GM12875 (cell line): ENCODE data around the gene UBA1.

Experiments used
- H3K4me3 ChIP-seq: one replicate; pipeline ENCODE4 v1.5.1; 2011; ENCODE audit warnings: low read depth, low read length, control low read depth
- TF ChIP-seq, protein P1 (sequence below): IDR thresholded peaks from 2 replicates; pipeline ENCODE4 v1.5.1; 2011; ENCODE audit warnings: low read depth, mild to moderate bottlenecking, control low read depth, inconsistent platforms, low read length, moderate library complexity, borderline replicate concordance; ENCODE audit not compliant: insufficient read depth

The UBA1 gene

DNA sequence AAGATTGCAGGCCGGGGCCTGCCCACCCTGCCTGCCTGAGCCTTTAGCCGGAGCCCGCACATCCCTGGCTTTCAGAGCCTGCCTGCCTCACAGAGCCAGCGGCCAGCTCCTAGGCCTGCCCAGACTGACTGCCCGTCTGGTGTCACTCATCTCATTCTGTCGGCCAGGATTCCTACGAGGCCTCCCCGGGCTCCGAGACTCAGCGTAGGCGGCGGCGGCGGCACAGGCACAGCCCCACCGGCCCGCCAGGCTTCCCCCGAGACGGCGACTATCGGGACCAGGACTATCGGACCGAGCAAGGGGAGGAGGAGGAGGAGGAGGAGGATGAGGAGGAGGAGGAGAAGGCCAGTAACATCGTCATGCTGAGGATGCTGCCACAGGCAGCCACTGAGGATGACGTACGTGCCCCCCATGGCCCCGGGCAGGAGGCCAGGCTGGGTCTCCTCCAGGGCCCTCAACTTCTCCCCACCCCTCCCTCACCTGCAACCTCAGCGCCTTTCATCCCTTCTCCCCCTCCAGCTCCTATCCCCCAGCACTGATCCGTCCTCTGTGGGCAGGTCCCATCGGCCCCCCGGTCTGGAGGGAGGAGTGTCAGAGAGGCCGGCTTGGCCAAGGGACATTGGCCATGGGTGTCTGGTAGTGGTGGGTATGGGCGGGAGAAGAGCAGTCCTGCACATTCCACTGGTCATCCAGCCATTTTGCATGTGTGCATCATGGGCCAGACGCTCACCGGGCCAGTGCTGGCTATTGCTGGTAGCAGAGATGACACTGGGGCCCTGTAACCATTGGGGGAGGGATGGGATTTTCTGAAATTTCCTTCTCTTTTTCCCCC is 22.6 kb upstream of the UBA1 start:
- TF ChIP-seq, protein P1, sequence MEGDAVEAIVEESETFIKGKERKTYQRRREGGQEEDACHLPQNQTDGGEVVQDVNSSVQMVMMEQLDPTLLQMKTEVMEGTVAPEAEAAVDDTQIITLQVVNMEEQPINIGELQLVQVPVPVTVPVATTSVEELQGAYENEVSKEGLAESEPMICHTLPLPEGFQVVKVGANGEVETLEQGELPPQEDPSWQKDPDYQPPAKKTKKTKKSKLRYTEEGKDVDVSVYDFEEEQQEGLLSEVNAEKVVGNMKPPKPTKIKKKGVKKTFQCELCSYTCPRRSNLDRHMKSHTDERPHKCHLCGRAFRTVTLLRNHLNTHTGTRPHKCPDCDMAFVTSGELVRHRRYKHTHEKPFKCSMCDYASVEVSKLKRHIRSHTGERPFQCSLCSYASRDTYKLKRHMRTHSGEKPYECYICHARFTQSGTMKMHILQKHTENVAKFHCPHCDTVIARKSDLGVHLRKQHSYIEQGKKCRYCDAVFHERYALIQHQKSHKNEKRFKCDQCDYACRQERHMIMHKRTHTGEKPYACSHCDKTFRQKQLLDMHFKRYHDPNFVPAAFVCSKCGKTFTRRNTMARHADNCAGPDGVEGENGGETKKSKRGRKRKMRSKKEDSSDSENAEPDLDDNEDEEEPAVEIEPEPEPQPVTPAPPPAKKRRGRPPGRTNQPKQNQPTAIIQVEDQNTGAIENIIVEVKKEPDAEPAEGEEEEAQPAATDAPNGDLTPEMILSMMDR, result no peak
- no peak overlapping the region for H3K4me3 ChIP-seq

DNA sequence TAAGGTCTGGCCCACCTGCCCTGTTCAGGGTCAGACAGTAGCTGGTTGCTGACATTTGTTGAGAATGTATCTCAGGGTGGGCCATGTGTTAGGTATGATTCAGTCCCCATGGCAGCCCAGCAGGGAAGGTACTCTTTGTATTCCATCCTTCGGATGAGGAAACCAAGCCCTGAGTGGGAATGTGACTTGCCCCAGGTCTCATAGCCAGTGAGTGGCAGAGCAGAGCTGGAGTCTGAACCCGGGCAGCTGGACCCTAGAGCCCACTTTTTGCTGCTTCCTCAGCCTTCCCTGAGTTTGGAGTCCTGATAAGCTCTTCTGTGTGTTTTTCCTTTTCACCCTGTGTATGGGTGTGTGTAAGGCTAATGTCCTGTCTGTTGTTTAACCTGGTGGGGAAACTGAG is 21.6 kb upstream of the UBA1 start:
- TF ChIP-seq, protein P1, result no peak
- no peak overlapping the region for H3K4me3 ChIP-seq

DNA sequence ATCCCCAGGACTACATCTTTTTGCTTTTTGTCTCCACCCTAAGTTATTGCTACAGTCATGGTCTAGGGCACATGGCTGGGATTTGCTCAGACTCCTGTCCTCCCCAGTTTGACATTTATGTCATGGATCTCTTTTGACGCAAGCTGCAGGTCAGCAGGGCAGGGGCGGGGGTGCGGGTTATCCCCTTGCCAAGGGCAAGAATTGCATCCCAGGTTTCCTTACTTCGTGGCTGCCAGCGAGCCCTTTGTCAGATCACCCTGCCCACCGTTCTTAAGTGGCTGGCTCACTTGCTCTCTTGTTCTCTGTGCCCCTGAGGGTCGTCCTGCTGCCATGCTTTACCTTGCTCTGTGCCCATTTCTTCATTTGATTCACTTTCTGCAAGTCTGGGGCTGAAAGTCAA is 21.1 kb upstream of the UBA1 start:
- H3K4me3 ChIP-seq, result no peak overlapping the region
- TF ChIP-seq, protein P1, result no peak

DNA sequence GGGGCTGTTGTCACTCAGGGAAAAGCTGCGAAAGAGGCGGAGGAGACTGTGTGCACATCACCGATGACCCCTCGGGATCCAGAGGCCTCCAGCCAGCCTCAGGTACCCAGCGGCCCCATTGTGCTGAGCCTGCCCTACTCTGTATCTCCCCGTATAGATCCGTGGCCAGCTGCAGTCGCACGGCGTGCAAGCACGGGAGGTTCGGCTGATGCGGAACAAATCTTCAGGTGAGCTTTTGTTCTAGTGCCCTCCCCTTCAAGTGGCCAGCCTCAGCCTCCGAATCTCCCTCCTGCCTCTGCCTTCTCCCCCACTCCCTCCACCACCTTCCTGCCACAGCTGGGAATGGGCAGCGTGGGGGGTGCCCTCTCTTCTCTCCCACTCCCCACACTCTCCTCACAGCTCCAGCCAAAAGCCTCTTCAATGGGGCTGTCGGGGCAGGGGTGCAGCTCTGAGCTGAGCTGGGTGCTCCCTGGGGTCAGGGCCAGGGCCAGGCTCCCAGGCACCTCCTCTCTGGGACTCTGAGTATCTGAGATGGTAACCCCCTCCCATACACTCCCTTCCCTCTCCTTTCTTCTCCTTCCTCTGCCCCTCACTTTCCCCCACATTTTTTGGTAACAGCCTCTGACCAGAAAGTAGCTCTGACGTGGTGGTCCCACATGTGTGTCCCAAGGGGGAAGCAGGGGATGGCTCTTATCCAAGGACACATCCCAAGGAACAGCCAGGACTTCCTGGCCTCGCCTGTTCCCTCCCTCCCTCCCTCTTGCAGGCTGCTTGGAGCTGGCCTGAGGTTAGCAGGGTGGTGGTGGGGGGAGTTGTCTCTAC is 20.4 kb upstream of the UBA1 start:
- H3K4me3 ChIP-seq, result no peak overlapping the region
- TF ChIP-seq, protein P1, result no peak

DNA sequence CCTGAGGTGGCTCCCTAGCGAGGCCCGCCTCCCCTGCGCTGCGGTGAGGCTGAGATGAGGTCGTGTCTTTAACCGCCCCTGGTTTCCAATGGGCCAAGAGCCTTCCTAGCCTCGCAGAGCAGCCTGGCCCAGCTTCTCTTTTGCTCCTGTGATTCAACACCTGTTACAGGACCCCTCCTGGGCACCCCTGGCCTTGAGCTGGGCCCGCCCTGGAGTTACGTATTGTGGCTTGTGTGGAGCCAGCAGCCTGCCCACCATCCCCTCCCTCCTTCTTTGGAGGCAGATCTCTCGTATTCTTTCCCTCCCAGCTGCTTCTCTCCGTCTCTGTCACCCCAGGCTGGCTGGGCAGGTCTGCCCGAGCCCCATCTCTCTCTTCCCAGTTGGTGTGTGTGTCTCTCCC is 19.3 kb upstream of the UBA1 start:
- TF ChIP-seq, protein P1, result no peak
- no peak overlapping the region for H3K4me3 ChIP-seq

DNA sequence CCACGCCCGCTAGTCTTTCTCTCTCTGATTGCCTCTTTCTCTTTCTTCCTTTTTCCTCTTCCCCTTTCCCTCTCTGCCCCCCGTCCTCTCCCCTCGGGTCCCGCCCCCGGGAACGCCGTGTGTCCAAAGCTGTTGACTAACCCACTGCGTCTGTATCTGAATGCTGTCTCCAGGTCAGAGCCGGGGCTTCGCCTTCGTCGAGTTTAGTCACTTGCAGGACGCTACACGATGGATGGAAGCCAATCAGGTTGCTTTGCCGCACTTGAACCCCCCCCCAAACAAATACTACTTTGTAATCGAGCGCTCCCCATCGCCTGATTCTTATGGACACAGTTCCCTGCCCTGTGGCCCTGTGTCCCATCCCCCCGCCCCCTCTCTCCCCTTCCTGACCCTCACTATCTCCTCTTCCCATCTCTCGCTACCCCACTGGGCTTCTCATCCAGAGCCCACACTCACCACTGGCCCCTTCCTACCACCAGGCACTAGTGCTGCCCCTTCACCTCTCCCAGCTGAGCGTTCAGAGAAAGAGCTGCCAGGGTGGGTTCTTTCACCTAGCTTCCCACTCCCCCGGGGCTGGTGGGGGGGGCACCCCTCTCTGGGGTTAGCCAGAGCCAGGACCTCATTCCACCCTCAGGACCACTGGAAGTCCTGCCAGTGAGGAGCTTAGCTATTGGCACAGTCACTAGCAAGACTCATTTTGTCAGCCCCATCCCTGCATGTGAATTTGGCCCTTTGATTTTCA is 18.6 kb upstream of the UBA1 start:
- no peak overlapping the region for H3K4me3 ChIP-seq
- TF ChIP-seq, protein P1, result no peak

DNA sequence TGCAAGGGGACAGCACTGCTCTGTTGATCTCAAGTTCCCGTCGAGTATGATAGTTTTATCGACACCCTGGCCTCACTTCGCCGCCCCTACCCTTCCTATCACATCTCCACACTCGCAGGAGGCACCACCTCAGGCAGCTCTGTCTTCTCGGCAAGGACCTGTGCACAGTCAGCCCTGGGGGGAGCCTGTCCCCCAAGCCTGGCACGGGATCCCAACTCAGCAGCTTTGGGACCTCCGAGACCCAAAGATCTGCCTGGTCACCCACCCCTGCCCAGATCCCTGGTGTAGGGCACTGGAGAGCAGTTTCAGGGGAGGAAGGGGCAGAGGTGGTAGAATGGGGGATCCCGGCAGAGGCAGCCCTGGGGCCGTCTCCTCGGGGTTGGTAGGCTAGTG is 18.0 kb upstream of the UBA1 start:
- TF ChIP-seq, protein P1, result no peak
- H3K4me3 ChIP-seq, result no peak overlapping the region
